Measurements from ENCODE around the gene LAMC1.
"Not testable (repeated sequence)": the region's sequence is repeated elsewhere in the genome, so short reads cannot be mapped to it uniquely, and the experiment has no call there.

LAMC1 gene

DNA sequence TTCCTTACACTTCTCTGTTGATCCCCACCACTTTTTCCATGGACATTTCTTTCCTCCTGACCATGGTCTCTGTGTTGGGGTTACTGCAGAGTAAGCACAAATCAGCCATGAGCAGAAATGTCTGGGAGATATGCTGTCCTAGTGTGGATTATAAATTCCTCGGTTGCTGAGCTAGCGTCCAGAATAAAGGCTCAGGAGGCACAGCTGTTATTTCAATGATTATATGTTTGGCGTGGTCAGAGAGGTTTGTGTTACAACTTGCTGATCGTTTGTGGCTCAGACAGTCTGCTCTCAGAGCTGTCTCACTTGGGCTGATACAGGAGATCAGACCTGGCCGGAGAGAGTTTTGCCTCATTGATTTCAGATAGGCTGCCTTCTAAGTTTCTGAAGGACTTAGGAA is 125.4 kb downstream of the LAMC1 start:
- no peak for DNase-seq (ENCODE audit: low read depth, low spot score)

DNA sequence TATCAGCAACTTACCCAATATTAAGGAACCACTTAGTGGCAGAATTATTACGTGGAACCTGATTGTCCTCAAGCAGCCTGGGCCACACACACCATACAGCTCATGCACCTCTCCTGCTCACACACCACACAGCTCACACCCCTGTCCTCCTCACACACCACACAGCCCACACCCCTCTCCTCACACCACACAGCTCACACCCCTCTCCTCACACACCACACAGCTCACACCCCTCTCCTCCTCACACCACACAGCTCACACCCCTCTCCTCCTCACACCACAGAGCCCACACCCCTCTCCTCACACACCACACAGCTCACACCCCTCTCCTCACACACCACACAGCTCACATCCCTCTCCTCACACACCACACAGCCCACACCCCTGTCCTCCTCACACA is 126.1 kb downstream of the LAMC1 start:
- DNase-seq (ENCODE audit: low read depth, low spot score) = no peak

DNA sequence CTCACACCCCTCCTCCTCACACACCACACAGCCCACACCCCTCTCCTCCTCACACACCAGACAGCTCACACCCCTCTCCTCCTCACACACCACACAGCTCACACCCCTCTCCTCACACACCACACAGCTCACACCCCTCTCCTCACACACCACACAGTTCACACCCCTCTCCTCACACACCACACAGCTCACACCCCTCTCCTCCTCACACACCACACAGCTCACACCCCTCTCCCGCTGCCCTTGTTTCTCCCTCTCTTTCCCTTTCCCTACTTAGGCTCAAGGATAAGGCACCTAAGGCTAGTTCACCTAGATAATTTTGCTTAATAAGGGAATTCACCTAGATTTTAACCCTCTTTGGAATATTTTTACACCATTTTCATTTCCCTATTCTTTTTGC is 126.8 kb downstream of the LAMC1 start:
- not testable (repeated sequence) for DNase-seq (ENCODE audit: low read depth, low spot score)

DNA sequence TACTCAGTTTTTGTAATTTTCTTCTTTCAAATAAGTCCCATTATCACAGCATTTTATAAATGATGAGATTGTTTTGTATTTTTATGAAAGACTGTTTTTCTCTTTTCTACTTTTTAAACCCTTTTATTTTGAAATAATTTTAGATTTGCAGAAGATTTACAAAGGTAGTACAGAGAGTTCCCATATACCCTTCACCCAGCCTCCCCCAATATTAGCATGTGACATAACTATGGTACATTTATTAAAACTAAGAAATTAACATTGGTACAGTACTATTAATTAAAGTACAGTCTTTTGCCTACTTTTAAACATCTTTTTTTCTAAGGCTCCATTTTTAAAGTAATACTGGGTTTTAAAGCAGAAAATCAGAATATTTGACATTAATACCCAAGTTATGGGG is 127.2 kb downstream of the LAMC1 start:
- DNase-seq (ENCODE audit: low read depth, low spot score) = no peak

DNA sequence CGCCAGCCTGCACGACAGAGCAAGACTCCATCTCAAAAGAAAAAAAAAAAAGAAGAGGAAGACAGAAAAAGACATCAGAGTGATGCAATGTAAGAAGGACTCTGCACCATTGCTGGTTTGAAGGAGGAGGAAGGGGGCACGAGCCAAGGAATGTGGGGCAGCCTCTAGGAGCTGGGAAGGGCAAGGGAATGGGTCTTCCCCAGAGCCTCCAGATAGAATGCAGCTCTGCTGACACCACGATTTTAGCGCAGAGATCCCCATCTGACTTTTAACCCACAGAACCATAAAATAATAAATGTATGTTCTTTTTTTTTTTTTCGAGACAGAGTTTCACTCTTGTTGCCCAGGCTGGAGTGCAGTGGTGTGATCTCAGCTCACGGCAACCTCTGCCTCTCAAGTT is 129.0 kb downstream of the LAMC1 start:
- DNase-seq (ENCODE audit: low read depth, low spot score) = no peak

DNA sequence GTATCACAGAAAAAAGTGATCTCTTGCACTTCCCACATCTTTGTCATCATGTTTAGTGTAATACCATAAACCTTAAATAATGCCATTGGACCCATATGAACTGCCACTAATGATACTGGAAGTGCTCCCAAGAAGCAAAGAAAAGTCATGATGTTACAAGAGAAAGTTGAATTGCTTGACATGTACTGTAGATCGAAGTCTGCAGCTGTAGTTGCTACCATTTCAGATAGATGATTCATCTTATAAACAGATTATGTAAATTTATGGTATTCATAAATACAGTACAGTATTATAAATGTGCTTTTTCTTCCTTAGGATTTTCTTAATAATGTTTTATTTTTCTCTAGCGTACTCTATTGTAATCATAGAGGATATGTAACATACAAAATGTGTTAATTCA is 132.7 kb downstream of the LAMC1 start:
- no peak for DNase-seq (ENCODE audit: low read depth, low spot score)

DNA sequence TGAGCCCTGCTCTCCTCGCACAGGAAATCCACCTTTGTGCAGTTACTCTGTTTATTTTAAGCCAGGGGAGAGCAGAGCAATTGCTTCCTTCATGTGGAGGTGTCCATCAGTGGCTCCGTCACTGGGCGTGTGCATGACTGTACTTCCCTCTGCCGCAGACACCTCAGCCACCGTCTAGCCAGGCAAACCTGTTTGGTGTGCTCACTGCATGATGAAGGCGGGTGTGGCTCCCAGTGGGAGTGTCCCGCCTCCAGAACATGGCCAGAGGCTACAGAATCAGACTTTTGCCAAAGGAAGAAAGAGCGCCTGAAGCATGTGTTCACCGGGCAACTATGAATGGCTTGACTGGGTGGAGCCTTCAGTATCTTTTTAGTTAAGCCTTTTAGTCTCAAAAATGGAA is 136.7 kb downstream of the LAMC1 start:
- no peak for DNase-seq (ENCODE audit: low read depth, low spot score)

DNA sequence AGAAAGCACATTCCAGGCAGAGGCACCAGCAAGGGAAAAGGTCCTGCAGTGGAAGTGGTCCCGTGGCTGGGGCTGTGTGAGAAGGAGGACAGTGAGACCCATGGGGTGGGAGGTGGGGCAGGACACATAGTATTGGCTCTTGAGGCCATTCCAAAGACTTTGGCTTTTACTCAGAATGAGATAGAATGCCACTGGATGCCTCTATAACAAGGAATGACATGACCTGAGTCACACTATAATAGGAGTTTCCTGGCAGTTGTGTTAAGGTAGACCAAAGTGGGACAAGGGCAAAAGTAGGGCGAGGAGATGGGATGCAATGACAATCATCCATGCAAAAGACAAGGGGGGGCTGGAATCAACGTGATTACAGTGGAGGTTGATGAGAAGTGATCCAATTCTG is 138.2 kb downstream of the LAMC1 start:
- DNase-seq (ENCODE audit: low read depth, low spot score) = no peak

DNA sequence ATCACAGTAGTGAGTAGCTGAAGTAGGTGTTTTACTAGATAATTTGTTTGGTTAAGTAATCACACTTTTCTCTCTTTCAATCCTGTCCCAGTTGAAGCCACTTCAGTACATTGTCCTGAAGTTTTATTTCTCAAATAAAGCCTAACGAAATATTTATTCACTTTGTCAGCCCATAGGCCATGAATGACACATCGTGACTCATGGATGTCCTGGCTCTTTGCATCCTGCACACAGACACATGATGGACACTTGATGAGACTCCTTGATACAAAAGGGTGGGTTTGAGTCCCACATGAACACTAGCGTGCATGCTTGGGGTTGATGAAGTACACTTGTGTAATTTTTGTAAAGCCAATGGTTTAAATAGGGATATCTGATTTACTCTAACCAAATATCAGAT is 140.1 kb downstream of the LAMC1 start:
- no peak for DNase-seq (ENCODE audit: low read depth, low spot score)

DNA sequence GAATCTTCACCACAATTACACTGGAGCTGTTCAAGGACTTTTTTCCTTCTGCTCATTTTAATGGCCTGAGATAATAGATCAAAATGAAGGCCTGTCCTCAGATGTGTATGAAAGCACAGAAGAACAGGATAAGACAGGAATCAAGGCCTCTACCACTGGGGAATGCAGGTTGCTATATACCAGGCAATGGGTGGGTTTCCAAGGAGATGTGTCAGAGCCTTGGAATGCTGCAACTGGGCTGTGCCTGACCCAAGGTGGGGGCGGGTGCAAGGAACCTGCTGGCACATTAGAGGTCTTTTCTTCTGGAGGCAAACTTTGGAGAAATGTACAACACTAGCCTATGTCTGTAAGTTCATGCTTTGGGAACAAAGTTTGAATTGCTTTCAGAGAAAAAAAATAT is 141.1 kb downstream of the LAMC1 start:
- DNase-seq (ENCODE audit: low read depth, low spot score) = no peak

DNA sequence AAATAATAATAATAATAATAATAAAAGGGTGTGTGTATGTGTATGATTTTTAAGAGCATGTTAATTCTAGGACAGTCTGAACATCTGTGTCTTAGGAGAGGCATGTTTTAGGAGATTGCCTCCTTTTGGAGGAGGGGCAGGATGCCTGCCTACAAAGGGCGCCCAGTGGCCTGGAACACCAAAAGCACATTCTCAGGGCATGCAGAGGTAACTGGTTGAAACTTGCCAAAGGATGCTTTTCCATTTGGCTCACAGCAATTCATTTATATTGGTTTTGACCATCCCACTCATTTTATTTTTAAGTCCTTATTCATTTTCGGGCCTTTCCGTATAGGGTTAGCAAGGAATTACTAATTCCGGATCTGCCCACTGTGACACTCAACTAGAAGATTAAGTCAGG is 141.7 kb downstream of the LAMC1 start:
- no peak for DNase-seq (ENCODE audit: low read depth, low spot score)

DNA sequence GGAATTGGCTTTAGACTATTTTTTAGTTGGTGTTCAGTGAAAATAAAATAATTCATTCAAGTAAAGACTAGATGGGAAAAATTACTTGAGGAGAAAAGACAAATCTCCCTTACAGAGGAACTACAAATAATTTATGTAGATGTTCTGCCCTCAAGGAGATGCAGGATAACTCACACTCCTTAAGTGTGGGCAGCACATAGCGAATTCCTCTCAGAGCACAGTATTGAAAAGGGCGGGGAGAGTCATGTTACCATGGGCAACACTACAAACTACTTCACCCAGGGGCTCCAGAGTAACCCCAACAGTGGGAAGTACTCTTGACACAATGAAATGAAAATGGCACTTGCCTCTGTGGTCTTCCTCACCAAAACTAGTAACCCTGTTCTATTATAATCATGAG is 142.2 kb downstream of the LAMC1 start:
- no peak for DNase-seq (ENCODE audit: low read depth, low spot score)

DNA sequence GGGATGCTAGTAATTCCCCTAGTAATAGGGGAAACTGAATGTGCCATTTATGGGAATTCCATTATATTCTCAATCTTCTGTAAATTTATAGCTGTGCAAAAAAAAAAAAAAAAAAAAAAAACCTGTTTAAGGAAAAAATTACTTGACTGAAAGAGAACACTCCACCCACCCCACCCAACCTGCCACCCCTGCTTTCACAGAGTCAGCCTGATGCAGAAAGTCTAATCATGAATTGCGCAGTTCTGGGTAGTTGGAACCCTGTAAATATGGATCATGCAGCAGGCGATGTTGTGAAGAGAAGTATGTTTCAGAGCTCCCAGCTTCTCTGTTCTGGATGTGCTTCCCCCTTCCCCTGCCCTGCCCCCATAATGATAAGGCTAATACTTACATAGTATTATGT is 143.2 kb downstream of the LAMC1 start:
- DNase-seq (ENCODE audit: low read depth, low spot score) = no peak

DNA sequence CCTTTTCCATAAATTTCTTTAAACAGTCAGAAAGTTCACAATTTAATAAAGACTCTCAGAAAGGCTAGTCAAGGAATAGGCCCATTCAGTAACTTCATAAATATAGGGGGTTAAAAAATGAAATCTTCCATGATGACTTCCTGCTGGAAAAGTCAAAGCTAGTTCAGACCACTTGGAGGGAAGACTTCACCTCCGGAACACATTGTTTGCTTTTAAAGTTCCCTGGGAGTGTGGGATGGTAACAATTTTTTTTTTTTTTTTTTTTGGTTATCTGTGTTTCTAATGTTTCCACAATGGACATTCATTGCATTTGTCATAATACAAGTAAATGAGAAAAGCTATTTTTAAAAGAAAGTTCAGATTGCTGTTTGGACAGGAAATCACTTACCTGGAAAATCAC is 144.5 kb downstream of the LAMC1 start:
- DNase-seq (ENCODE audit: low read depth, low spot score) = no peak

DNA sequence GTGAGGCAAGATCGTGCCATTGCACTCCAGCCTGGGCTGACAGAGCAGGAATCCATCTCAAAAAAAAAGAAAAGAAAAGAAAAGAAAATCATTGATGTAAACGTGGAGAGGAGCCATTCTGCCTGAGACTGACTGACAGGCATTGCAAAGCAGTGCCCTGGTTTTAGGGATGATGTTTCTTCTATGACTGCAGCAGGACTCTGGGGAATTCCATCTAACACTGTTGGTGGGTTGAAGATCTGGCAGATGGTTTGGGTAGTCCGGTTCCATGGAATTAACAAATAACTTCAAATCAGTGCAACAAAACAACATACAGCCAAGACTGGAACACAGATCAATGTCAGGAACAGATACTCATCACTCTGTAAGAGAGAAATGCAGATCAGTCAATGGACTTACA is 145.1 kb downstream of the LAMC1 start:
- no peak for DNase-seq (ENCODE audit: low read depth, low spot score)

DNA sequence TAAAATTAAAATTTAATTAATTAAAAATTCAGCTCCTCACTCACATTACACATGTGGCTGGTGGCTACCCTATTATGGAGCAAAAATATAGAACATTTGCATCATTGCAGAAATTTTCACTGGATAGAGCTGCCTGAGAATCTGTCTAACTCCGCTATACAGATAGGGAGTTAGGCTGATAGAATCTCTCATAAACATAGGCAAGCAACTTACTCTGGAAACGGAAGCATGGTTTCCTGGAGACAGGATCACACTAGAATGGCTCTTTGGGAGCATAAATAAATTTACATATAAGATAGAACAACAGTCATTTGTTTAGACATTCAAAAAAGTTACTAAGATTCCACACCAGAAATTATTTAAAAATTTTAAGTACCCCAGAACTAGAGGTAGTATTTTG is 150.6 kb downstream of the LAMC1 start:
- DNase-seq (ENCODE audit: low read depth, low spot score) = no peak

DNA sequence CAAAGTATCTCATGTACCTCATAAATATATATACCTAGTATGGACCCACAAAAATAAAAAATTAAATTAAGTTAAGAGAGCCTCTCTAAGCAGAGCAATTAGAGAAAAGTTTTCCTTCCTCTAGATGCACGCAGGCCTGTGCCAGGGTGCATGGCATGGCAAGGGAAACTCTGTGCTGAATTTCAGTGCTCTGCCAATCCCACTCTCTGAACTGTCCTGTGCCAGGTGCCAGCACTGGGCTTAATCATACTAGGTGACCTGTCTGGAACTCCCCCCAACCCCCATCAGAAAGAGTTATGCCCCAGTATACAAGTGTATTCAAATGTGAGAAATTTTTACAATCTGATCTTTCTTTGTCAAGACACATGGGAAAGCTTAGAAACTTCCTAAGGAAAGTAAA is 152.4 kb downstream of the LAMC1 start:
- DNase-seq (ENCODE audit: low read depth, low spot score) = no peak

DNA sequence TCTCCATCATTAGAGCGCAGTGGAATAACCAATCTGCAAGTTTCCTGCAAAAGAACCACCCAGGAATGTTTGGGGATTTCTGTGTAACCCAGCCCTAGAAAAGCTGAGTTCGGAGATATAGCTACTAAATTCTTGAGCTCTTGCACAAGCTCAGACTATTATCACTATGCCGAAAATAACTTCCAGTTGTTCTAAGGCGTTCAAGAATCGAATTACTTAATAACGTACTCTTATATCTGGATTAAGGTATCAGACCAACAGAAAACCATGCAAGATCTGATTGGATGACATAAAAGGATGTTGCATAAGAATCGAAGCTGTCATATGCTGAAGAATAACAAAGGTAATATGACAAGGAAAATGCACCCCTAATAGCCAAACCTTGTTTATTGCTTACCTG is 155.3 kb downstream of the LAMC1 start:
- no peak for DNase-seq (ENCODE audit: low read depth, low spot score)

DNA sequence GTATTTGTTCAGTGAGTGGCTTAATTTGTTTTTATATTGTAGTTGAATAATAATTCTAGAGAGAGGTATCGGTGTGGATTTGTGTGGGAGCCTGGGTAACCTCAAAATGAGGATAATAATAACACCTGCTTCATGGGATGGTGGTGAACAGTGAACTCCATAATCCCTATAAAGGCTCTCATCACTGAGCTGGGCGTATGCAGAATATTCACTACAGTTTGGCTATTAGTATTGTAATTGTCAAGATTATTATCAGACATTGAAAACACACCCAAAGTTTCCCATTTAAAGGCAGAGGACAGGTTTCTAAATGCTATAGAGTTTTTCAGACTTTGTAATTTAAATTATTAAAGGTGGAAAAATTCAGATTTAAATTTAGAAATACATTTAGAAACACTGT is 155.8 kb downstream of the LAMC1 start:
- DNase-seq (ENCODE audit: low read depth, low spot score) = no peak

DNA sequence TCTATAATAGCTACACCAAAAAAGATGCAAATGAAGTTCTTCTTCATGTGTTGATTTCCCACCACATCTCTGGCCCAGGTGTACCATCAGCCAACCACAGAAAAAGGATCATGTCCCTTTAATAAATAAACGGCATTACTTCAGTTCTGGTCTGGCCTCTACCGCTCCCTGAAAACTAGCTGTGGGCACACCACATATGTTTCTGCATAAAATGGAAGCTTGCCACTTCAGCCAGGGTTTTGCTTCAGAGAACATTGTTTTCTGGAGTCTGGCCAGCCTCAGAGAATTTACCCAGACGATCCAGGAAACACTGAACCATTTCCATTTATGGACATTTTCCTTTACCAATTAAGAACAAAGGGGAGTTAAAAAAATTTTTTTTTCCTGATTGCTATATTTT is 157.0 kb downstream of the LAMC1 start:
- no peak for DNase-seq (ENCODE audit: low read depth, low spot score)

DNA sequence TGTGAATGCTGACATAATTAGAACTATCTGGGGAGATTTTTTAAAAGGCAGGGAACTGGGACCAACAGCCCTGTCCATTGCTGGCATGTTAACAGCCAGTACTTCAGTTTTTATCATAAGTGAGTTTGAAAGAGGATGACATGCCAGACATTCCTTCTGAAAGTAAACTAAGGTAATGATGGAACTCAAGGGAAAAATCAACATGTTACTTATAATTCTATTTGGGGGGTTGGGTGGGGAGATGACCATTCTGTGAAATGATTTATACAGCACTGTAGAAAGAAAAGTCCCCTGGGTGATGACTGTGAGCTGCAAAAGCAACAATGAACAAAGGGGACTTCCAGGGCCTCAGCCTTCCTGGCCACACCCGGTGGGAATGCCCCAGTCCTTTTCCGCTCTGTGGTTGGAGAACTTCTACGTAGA is 157.4 kb downstream of the LAMC1 start:
- no peak for DNase-seq (ENCODE audit: low read depth, low spot score)

DNA sequence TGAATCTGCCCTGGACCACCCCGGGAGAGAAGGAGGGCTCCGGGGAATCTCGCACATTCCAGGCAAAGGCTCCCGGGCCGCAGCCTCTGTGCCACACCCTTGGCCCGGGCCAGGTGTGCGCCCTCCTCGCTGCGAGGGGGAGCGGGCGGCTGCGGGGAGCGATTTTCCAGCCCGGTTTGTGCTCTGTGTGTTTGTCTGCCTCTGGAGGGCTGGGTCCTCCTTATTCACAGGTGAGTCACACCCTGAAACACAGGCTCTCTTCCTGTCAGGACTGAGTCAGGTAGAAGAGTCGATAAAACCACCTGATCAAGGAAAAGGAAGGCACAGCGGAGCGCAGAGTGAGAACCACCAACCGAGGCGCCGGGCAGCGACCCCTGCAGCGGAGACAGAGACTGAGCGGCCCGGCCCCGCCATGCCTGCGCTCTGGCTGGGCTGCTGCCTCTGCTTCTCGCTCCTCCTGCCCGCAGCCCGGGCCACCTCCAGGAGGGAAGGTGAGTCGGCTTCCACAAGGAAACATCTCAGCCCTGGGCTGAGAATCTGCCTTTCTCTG is 162.8 kb downstream of the LAMC1 start, which contains the start of gene LAMC2:
LAMC2 (plus strand) TSS at position 324 of the 550 bp plus-strand sequence; CDS start at position 413, 89 bp downstream.
- DNase-seq (ENCODE audit: low read depth, low spot score) = no peak

DNA sequence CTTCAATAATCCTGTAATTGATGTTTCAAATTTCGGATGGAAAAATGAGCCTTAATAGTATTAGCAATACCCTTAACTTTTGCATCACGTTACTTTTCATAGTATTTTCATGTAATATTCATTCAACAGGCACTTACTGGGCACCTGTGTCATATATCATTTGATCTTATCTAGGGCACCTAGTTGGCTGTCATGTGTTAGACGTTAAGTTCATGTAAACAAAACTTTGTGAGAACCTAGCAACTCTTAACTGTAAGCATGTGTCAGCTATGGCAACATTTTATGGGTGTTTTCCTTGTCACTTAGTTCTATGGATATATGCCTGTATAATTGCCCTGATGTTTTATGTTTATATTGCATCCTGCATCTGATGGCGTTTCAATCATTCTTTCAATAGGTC is 163.6 kb downstream of the LAMC1 start:
- DNase-seq (ENCODE audit: low read depth, low spot score) = no peak

DNA sequence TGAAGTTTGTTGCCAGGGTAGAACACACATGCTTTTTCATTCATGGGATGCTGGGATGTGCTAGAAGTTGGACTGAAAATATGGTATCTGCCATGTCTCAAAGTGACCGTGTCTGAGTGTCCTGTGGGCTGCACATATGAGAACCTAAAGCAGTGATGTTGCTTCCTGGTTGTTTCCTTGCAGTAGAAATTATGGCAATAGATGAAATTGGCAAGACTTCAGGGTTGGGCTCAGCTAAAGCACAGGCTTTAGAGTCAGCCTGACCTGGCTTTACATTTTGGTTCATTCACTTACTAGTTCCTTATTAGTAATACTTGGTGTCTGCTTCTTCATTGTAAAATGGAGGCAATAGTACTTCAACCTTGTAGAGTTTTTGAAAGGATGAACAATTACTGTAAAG is 165.0 kb downstream of the LAMC1 start:
- no peak for DNase-seq (ENCODE audit: low read depth, low spot score)
